IMR-90 (cell line): ENCODE data around the gene SHC4.

Source experiments
- BHLHE40 ChIP-seq: fragments of 150-350 bp; IDR thresholded peaks from 2 replicates; pipeline ENCODE4 v1.6.1; 2016; ENCODE audit warnings: mild to moderate bottlenecking, low read depth, low read length
- ELK1 ChIP-seq: fragments of 150-350 bp; IDR thresholded peaks from 2 replicates; pipeline ENCODE4 v1.6.1; 2016; ENCODE audit warnings: low read depth, mild to moderate bottlenecking, low read length, moderate library complexity, borderline replicate concordance
- MAFK ChIP-seq: IDR thresholded peaks from 2 replicates; pipeline ENCODE4 v1.6.1; 2012; ENCODE audit warnings: low read depth, low read length, improper control_type of control experiment
- MAZ ChIP-seq: IDR thresholded peaks from 2 replicates; pipeline ENCODE4 v1.6.1; 2012; ENCODE audit warnings: low read depth, mild to moderate bottlenecking, low read length, improper control_type of control experiment, moderate library complexity, borderline replicate concordance
- MXI1 ChIP-seq: IDR thresholded peaks from 2 replicates; pipeline ENCODE4 v1.6.1; 2012; ENCODE audit warnings: low read depth, mild to moderate bottlenecking, low read length, moderate library complexity, borderline replicate concordance
- POLR2A ChIP-seq: IDR thresholded peaks from 2 replicates; pipeline ENCODE4 v1.6.1; 2012; ENCODE audit warnings: mild to moderate bottlenecking, low read depth, low read length
- RAD21 ChIP-seq: IDR thresholded peaks from 2 replicates; pipeline ENCODE4 v1.6.1; 2012; ENCODE audit warnings: low read length, improper control_type of control experiment
- RFX5 ChIP-seq: IDR thresholded peaks from 2 replicates; pipeline ENCODE4 v1.8.0; 2012; ENCODE audit warnings: low read depth, mild to moderate bottlenecking, low read length, moderate library complexity
- SMC3 ChIP-seq: fragments of 150-350 bp; IDR thresholded peaks from 2 replicates; pipeline ENCODE4 v1.6.1; 2016; ENCODE audit warnings: low read depth, mild to moderate bottlenecking, antibody characterized with exemption, low read length, moderate library complexity
- TF ChIP-seq, protein P1 (sequence below): conservative IDR thresholded peaks from 2 replicates; pipeline ENCODE4 v1.5.1; 2012; ENCODE audit warnings: mild to moderate bottlenecking, low read depth, low read length, improper control_type of control experiment
- TF ChIP-seq, protein P2 (sequence below): fragments of 150-350 bp; IDR thresholded peaks from 2 replicates; pipeline ENCODE4 v1.6.1; 2017; ENCODE audit warnings: mild to moderate bottlenecking, antibody characterized with exemption, low read length, low read depth

GRCh38 chr15:48946074-48946839 lies 17.5 kb downstream of the SHC4 start:
- TF ChIP-seq, protein P1, sequence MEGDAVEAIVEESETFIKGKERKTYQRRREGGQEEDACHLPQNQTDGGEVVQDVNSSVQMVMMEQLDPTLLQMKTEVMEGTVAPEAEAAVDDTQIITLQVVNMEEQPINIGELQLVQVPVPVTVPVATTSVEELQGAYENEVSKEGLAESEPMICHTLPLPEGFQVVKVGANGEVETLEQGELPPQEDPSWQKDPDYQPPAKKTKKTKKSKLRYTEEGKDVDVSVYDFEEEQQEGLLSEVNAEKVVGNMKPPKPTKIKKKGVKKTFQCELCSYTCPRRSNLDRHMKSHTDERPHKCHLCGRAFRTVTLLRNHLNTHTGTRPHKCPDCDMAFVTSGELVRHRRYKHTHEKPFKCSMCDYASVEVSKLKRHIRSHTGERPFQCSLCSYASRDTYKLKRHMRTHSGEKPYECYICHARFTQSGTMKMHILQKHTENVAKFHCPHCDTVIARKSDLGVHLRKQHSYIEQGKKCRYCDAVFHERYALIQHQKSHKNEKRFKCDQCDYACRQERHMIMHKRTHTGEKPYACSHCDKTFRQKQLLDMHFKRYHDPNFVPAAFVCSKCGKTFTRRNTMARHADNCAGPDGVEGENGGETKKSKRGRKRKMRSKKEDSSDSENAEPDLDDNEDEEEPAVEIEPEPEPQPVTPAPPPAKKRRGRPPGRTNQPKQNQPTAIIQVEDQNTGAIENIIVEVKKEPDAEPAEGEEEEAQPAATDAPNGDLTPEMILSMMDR, result no peak
- TF ChIP-seq RFX5 (no peak), RAD21 (peak; percentile 19; the same call in 1 of the 2 replicates), SMC3 (no peak), POLR2A (no peak), BHLHE40 (no peak), ELK1 (no peak), MAFK (0 out of 2 replicates have a peak, but pooled peaks have one; percentile 19), MXI1 (no peak), MAZ (no peak)
- TF ChIP-seq, protein P2, sequence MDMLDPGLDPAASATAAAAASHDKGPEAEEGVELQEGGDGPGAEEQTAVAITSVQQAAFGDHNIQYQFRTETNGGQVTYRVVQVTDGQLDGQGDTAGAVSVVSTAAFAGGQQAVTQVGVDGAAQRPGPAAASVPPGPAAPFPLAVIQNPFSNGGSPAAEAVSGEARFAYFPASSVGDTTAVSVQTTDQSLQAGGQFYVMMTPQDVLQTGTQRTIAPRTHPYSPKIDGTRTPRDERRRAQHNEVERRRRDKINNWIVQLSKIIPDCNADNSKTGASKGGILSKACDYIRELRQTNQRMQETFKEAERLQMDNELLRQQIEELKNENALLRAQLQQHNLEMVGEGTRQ, result no peak
